ENCODE measurements around the gene SAMD14. TPM values are rescaled to one million over a fixed set of nuclear protein-coding genes. Genes with fewer than 3 reads are reported as not detected.

SAMD14 gene
- total RNA-seq = 1 to 10 TPM in 1 of 2 experiments, under 1 TPM in 1; 0.47 to 1.3 TPM

DNA sequence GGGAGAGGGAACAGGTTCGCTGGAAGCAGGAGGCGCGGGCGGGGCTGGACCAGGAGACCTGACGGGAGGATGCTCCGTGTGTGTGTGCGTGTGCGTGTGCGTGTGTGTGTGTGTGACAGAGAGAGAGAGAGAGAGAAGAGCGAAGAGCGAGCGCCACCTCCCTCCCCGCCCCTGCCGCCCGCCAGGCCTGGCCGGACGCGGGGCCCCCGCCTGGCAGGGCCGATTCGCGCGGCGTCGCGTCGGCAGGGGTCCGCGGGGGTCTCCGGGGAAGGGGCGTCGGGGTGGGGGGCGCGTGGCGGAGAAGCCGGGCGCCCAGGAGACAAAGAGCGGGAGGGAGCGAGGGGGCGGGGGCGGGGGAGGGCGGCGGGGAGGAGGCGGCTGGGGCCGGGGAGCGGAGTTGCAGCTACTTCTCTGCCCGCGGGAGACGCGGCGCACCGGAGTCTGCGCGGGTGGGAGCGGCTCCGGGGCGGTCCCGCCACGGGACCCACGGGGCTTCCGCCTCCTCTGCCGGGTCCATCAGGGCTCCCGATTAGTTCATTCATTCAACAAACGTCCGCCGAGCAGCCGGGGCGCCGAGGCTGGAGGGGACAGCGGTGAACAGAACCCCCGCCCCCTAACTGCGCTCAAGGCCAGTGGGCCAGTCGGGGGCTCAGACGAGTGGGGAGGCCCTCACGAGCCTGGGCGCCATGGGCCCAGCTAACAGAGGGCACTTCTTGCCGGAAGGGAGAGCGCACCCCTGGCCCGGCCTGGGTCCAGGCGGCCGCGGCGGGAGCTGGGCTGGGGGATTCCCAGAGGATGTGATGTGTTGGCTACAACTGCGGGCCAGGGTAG lies at the start of gene SAMD14:
TSS of gene SAMD14 (minus strand) at position 433 of the 831 bp plus-strand sequence. CDS start 5,201 bp downstream, outside the sequence.
- Mint-ChIP-seq H3K9me3 (no peaks in the 10 kb centered on the region), H3K4me1 (ENCODE audit: low read depth) (peaks cover 22% of the 10 kb centered on the region), H3K4me3 (peak within 1 kb of the TSS; percentile 58), H3K27me3 (peaks cover 23% of the 10 kb centered on the region), H3K27ac (peak within 1 kb of the TSS; percentile 62), H3K36me3 (ENCODE audit: low read depth) (peaks cover 4% of the 10 kb centered on the region)
- ATAC-seq (peak; percentile 53), DNase-seq (peak; percentile 61)
- CTCF ChIA-PET = interaction anchor here (1.0 to 3.4 kb wide), 8 partner anchors 10 to 73 kb away, joined by 3 to 23 read pairs (median 8); partner anchors contain the start of gene PPP1R9B
- intact Hi-C loops (cut with micrococcal nuclease) = no loop called here
- POLR2A ChIA-PET = interaction anchor here (0.9 to 3.3 kb wide), 6 partner anchors 9 to 40 kb away, joined by 3 to 9 read pairs (median 5); no protein-coding TSS in a partner anchor
- TF ChIP-seq, protein P1, sequence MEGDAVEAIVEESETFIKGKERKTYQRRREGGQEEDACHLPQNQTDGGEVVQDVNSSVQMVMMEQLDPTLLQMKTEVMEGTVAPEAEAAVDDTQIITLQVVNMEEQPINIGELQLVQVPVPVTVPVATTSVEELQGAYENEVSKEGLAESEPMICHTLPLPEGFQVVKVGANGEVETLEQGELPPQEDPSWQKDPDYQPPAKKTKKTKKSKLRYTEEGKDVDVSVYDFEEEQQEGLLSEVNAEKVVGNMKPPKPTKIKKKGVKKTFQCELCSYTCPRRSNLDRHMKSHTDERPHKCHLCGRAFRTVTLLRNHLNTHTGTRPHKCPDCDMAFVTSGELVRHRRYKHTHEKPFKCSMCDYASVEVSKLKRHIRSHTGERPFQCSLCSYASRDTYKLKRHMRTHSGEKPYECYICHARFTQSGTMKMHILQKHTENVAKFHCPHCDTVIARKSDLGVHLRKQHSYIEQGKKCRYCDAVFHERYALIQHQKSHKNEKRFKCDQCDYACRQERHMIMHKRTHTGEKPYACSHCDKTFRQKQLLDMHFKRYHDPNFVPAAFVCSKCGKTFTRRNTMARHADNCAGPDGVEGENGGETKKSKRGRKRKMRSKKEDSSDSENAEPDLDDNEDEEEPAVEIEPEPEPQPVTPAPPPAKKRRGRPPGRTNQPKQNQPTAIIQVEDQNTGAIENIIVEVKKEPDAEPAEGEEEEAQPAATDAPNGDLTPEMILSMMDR (IDR thresholded peaks at IDR 0.05) = no peak

DNA sequence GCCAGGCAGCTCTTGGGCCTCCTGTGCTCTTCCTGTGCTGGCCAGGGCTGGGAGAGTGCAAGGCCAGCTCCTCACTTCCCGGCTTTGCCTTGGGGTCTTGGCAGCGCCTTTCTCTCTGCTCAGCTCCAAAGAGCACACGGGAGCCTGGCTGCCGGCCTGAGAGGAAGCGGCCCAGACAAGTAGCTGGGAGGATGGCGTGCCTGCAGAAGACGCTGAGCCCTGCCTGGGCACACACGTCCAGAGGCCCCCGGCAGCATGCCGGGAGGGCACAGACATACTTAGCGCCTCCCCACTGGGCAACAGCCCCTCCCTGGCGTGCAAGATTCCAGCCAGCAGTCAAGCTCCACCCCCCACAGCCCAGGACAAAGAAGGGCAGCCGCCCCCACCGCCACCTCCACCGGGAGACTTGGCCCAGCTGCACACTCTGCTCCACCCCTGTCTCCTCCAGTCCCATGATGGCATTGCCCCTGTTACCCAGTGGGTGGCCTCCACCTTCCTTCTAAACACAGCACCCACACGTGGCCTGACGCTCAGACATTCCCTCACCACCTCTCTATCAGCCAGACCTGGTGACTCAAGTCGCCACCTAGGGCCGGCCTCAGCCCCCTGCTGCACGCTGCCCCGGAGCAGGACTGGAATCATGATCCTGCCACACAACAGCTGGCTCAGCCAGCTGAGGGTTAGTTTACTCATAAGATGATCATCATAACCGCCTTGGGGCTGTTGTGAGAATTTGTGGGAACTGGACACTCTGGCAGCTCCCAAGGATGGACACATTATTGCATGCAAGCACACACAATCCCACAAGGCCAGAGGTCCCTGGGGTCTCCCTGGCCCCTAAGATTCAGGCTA lies 48.2 kb upstream of the SAMD14 start:
- no peaks in the 10 kb centered on the region for H3K27me3 Mint-ChIP-seq
- CTCF ChIA-PET = interaction anchor here (0.9 to 3.6 kb wide), 16 partner anchors 9 to 119 kb away, joined by 3 to 36 read pairs (median 4); partner anchors contain the start of genes COL1A1 and SGCA
- H3K9me3 Mint-ChIP-seq = no peaks in the 10 kb centered on the region
- intact Hi-C loops (cut with micrococcal nuclease) = no loop called here
- no peak overlapping the region for H3K4me3 Mint-ChIP-seq
- peak overlapping the region; percentile 2 for H3K27ac Mint-ChIP-seq
- peaks cover 6% of the 10 kb centered on the region for H3K4me1 Mint-ChIP-seq (ENCODE audit: low read depth)
- POLR2A ChIA-PET = interaction anchor here (1.7 kb wide), 1 partner anchor 16 kb away, joined by 9 read pairs; no protein-coding TSS in a partner anchor
- TF ChIP-seq, protein P1 (IDR thresholded peaks at IDR 0.05) = peak; percentile 42
- peak; percentile 93 for ATAC-seq
- H3K36me3 Mint-ChIP-seq (ENCODE audit: low read depth) = no peaks in the 10 kb centered on the region
- DNase-seq = peak; percentile 70

DNA sequence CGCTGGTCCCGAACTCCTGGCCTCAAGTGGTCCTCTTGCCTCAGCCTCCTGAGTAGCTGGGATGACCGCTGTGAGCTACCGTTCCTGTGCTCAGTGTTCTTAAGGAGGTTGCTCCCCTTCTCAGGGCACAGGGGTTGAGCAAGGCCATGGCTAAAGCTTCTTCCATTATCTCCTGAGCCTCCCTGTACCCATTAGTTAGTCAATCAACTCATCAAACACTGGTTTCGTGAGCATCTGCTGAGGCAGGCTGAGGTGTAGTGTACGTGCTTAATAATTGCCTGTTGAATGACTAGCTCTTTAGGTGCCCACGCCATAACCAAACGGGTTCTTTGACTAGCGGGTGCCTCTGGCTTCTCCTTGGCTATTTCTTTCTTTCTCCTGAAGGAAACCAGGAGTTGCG lies 47.5 kb upstream of the SAMD14 start:
- ChIA-PET POLR2A (interaction anchor here (1.7 kb wide), 1 partner anchor 15 kb away, joined by 9 read pairs; no protein-coding TSS in a partner anchor), CTCF (interaction anchor here (0.9 to 3.6 kb wide), 13 partner anchors 8 to 119 kb away, joined by 3 to 36 read pairs (median 5); partner anchors contain the start of genes COL1A1 and SGCA)
- Mint-ChIP-seq H3K27ac (no peak overlapping the region), H3K9me3 (no peaks in the 10 kb centered on the region), H3K4me3 (no peak overlapping the region), H3K36me3 (ENCODE audit: low read depth) (no peaks in the 10 kb centered on the region), H3K4me1 (ENCODE audit: low read depth) (peaks cover 6% of the 10 kb centered on the region), H3K27me3 (no peaks in the 10 kb centered on the region)
- DNase-seq = no peak
- intact Hi-C loops (cut with micrococcal nuclease) = no loop called here
- no peak for ATAC-seq
- TF ChIP-seq, protein P1 (IDR thresholded peaks at IDR 0.05) = no peak

DNA sequence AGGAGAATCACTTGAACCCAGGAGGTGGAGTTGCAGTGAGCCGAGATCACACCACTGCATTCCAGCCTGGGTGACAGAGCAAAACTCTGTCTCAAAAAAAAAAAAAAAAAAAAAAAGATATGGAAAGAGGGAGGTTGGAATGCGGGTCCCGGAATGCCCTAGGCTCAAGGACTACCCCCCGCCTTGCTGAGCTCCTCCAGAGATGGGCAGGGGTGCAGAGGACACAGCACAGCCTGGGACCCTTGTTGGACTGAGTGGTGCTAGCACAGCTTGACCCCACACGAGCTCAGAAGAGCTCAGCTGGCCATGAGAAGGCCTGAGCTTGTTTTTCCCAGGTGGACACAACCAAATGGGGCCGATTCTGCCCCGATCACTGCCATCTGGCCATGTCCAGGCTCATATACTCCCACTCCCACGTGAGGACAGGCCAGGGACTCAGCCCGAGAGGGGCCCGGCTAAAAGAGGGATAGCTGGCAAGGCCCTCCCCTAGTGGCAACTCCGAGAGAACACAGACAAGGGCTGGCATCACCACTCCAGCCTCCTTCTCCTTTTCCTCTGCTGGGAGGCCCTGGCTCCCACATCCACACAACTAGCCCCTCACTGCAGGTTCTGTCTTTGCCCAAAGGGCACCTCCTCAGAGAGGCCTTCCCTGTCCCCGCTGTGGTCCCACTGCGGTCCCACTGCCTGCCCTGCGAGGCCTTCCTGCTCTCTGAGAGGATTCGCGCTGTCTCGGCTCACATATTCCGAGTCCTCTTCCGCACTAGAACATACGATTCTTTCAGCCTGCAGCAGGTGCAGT lies 46.8 kb upstream of the SAMD14 start:
- H3K36me3 Mint-ChIP-seq (ENCODE audit: low read depth) = no peaks in the 10 kb centered on the region
- intact Hi-C loops (cut with micrococcal nuclease) = no loop called here
- DNase-seq (no peak), ATAC-seq (no peak)
- H3K27ac Mint-ChIP-seq = no peak overlapping the region
- no peaks in the 10 kb centered on the region for H3K27me3 Mint-ChIP-seq
- TF ChIP-seq, protein P1 (IDR thresholded peaks at IDR 0.05) = no peak
- no peaks in the 10 kb centered on the region for H3K9me3 Mint-ChIP-seq
- H3K4me3 Mint-ChIP-seq = no peak overlapping the region
- ChIA-PET CTCF (interaction anchor here (1.2 to 3.6 kb wide), 8 partner anchors 8 to 115 kb away, joined by 3 to 36 read pairs (median 8); partner anchors contain the start of gene COL1A1), POLR2A (interaction anchor here (1.7 kb wide), 1 partner anchor 15 kb away, joined by 9 read pairs; no protein-coding TSS in a partner anchor)
- H3K4me1 Mint-ChIP-seq (ENCODE audit: low read depth) = peaks cover 6% of the 10 kb centered on the region

All from activated CD8-positive, alpha-beta T cell treated with anti-CD3 and anti-CD28 coated beads for 36 hours (primary cell).